IPS-15b (cell line): ENCODE results near the gene RPL13.

Source experiments
- H3K27me3 ChIP-seq: one replicate; pipeline ENCODE4 v1.6.1; 2013; ENCODE audit warnings: low read length; ENCODE audit not compliant: control insufficient read depth, insufficient read depth
- H3K36me3 ChIP-seq: one replicate; pipeline ENCODE4 v1.6.1; 2013; ENCODE audit warnings: low read length; ENCODE audit not compliant: control insufficient read depth, insufficient read depth
- H3K4me1 ChIP-seq: one replicate; pipeline ENCODE4 v1.6.1; 2013; ENCODE audit warnings: mild to moderate bottlenecking, low read length; ENCODE audit not compliant: control insufficient read depth, insufficient read depth
- H3K4me3 ChIP-seq: one replicate; pipeline ENCODE4 v1.5.1; 2013; ENCODE audit warnings: low read depth, low read length
- H3K9ac ChIP-seq: one replicate; pipeline ENCODE4 v1.6.1; 2013; ENCODE audit warnings: low read depth, mild to moderate bottlenecking, low read length
- H3K9me3 ChIP-seq: one replicate; pipeline ENCODE4 v1.6.1; 2013; ENCODE audit warnings: mild to moderate bottlenecking, low read length; ENCODE audit not compliant: control insufficient read depth, insufficient read depth

RPL13 gene

GRCh38 chr16:89596957-89597649 is 36.6 kb downstream of the RPL13 start:
- Histone ChIP-seq H3K27me3 (no peaks in the 10 kb centered on the region), H3K4me3 (no peak overlapping the region), H3K9ac (no peak overlapping the region), H3K36me3 (peaks cover 3% of the 10 kb centered on the region), H3K9me3 (no peaks in the 10 kb centered on the region), H3K4me1 (peaks cover 2% of the 10 kb centered on the region)

GRCh38 chr16:89598199-89598598 is 37.7 kb downstream of the RPL13 start:
- Histone ChIP-seq H3K4me1 (peaks cover 2% of the 10 kb centered on the region), H3K9me3 (no peaks in the 10 kb centered on the region), H3K36me3 (peaks cover 3% of the 10 kb centered on the region), H3K9ac (no peak overlapping the region), H3K4me3 (no peak overlapping the region), H3K27me3 (no peaks in the 10 kb centered on the region)

GRCh38 chr16:89599451-89599858 is 39.0 kb downstream of the RPL13 start:
- Histone ChIP-seq H3K36me3 (peaks cover 3% of the 10 kb centered on the region), H3K9ac (no peak overlapping the region), H3K9me3 (no peaks in the 10 kb centered on the region), H3K4me1 (peaks cover 2% of the 10 kb centered on the region), H3K4me3 (no peak overlapping the region), H3K27me3 (no peaks in the 10 kb centered on the region)

- Histone ChIP-seq H3K36me3 (peaks cover 3% of the 10 kb centered on the region), H3K27me3 (no peaks in the 10 kb centered on the region), H3K9ac (no peak overlapping the region), H3K9me3 (no peaks in the 10 kb centered on the region), H3K4me3 (no peak overlapping the region), H3K4me1 (peaks cover 2% of the 10 kb centered on the region)
Observed at GRCh38 chr16:89599902-89600301, 39.4 kb downstream of the RPL13 start.

GRCh38 chr16:89600427-89600826 is 39.9 kb downstream of the RPL13 start:
- Histone ChIP-seq H3K27me3 (no peaks in the 10 kb centered on the region), H3K4me3 (no peak overlapping the region), H3K9me3 (no peaks in the 10 kb centered on the region), H3K36me3 (peaks cover 3% of the 10 kb centered on the region), H3K4me1 (peaks cover 2% of the 10 kb centered on the region), H3K9ac (no peak overlapping the region)

GRCh38 chr16:89600956-89601355 is 40.5 kb downstream of the RPL13 start:
- H3K36me3 ChIP-seq: no peaks in the 10 kb centered on the region
- H3K9me3 ChIP-seq: no peaks in the 10 kb centered on the region
- no peaks in the 10 kb centered on the region for H3K27me3 ChIP-seq
- H3K4me3 ChIP-seq: no peak overlapping the region
- H3K9ac ChIP-seq: no peak overlapping the region
- peaks cover 2% of the 10 kb centered on the region for H3K4me1 ChIP-seq

- Histone ChIP-seq H3K4me3 (no peak overlapping the region), H3K9me3 (no peaks in the 10 kb centered on the region), H3K9ac (no peak overlapping the region), H3K36me3 (no peaks in the 10 kb centered on the region), H3K27me3 (no peaks in the 10 kb centered on the region), H3K4me1 (peaks cover 2% of the 10 kb centered on the region)
Observed at GRCh38 chr16:89601906-89602272, 41.4 kb downstream of the RPL13 start.

GRCh38 chr16:89602273-89602951 is 41.9 kb downstream of the RPL13 start:
- Histone ChIP-seq H3K4me3 (no peak overlapping the region), H3K36me3 (no peaks in the 10 kb centered on the region), H3K4me1 (peaks cover 2% of the 10 kb centered on the region), H3K9me3 (no peaks in the 10 kb centered on the region), H3K9ac (no peak overlapping the region), H3K27me3 (no peaks in the 10 kb centered on the region)

- H3K36me3 ChIP-seq: no peaks in the 10 kb centered on the region
- peaks cover 2% of the 10 kb centered on the region for H3K4me1 ChIP-seq
- H3K4me3 ChIP-seq: no peak overlapping the region
- H3K27me3 ChIP-seq: no peaks in the 10 kb centered on the region
- no peaks in the 10 kb centered on the region for H3K9me3 ChIP-seq
- H3K9ac ChIP-seq: no peak overlapping the region
Observed at GRCh38 chr16:89602952-89603590, 42.6 kb downstream of the RPL13 start.

- Histone ChIP-seq H3K36me3 (no peaks in the 10 kb centered on the region), H3K4me3 (no peak overlapping the region), H3K9me3 (no peaks in the 10 kb centered on the region), H3K4me1 (no peaks in the 10 kb centered on the region), H3K9ac (no peak overlapping the region), H3K27me3 (no peaks in the 10 kb centered on the region)
Observed at GRCh38 chr16:89604764-89605163, 44.3 kb downstream of the RPL13 start.

- H3K4me1 ChIP-seq: no peaks in the 10 kb centered on the region
- H3K9ac ChIP-seq: no peak overlapping the region
- no peaks in the 10 kb centered on the region for H3K27me3 ChIP-seq
Observed at GRCh38 chr16:89605186-89605970, 44.9 kb downstream of the RPL13 start.

More at GRCh38 chr16:89605186-89605970, 44.9 kb downstream of the RPL13 start:
- no peaks in the 10 kb centered on the region for H3K9me3 ChIP-seq
- H3K36me3 ChIP-seq: no peaks in the 10 kb centered on the region
- no peak overlapping the region for H3K4me3 ChIP-seq
